ENCODE results near the gene SOX11. TPM values are rescaled to one million over a fixed set of nuclear protein-coding genes. Genes with fewer than 3 reads are reported as not detected.

Gene SOX11
- total RNA-seq, 1 experiment from 2014 or later, result not detected

GRCh38 chr2:5720426-5720825 is 28.2 kb downstream of the SOX11 start:
- H3K27me3 ChIP-seq (ENCODE audit: low read length), result no peaks in the 10 kb centered on the region
- H3K9me3 ChIP-seq (ENCODE audit: low read length), result no peaks in the 10 kb centered on the region
- H3K4me3 ChIP-seq (ENCODE audit: low read length), result no peak overlapping the region
- no peak overlapping the region for H2AFZ ChIP-seq (ENCODE audit: low read length)
- no peaks in the 10 kb centered on the region for H3K36me3 ChIP-seq (ENCODE audit: insufficient read depth, low read length)
- H3K4me1 ChIP-seq (ENCODE audit: low read length), result no peaks in the 10 kb centered on the region
- no peaks in the 10 kb centered on the region for H4K20me1 ChIP-seq (ENCODE audit: insufficient read depth, low read depth, low read length)
- H3K9ac ChIP-seq (ENCODE audit: low read length), result no peak overlapping the region
- no peaks in the 10 kb centered on the region for H3K79me2 ChIP-seq (ENCODE audit: low read length)
- no peaks in the 10 kb centered on the region for H3K9me2 ChIP-seq (replicated peaks; ENCODE audit: insufficient read depth, low read length)
- H3K4me2 ChIP-seq (ENCODE audit: low read depth, low read length, poor library complexity, severe bottlenecking), result no peak overlapping the region
- no peak overlapping the region for H3K27ac ChIP-seq (ENCODE audit: low read length)
- no peak for DNase-seq

DNA sequence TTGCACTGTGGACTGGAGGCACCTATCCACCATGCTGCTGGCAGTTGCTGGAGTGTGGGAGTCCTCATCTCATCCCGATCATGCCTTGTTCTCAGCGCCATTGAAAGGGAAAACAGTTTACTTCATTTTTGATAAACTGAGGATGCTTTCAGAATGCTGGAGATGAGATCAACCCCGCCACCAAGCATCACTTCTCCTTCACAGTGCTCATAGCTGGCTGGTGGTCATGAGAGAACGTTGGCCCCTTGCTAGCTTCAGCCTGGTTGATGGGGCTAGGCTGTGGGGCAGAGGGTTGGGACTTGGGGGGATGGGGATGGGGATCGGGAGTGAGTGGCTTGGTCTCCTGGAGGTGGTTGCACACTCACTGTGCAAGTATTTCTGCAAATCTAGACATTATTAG is 30.1 kb downstream of the SOX11 start:
- Histone ChIP-seq H3K27ac (ENCODE audit: low read length) (no peak overlapping the region), H4K20me1 (ENCODE audit: insufficient read depth, low read depth, low read length) (no peaks in the 10 kb centered on the region), H3K9me3 (ENCODE audit: low read length) (no peaks in the 10 kb centered on the region), H3K4me2 (ENCODE audit: low read depth, low read length, poor library complexity, severe bottlenecking) (no peak overlapping the region), H3K4me1 (ENCODE audit: low read length) (no peaks in the 10 kb centered on the region), H3K4me3 (ENCODE audit: low read length) (no peak overlapping the region), H3K79me2 (ENCODE audit: low read length) (no peaks in the 10 kb centered on the region), H3K9me2 (replicated peaks; ENCODE audit: insufficient read depth, low read length) (no peaks in the 10 kb centered on the region), H3K27me3 (ENCODE audit: low read length) (no peaks in the 10 kb centered on the region), H2AFZ (ENCODE audit: low read length) (no peak overlapping the region), H3K9ac (ENCODE audit: low read length) (no peak overlapping the region), H3K36me3 (ENCODE audit: insufficient read depth, low read length) (no peaks in the 10 kb centered on the region)
- no peak for DNase-seq

GRCh38 chr2:5723791-5724735 is 31.9 kb downstream of the SOX11 start:
- no peaks in the 10 kb centered on the region for H3K79me2 ChIP-seq (ENCODE audit: low read length)
- no peaks in the 10 kb centered on the region for H3K36me3 ChIP-seq (ENCODE audit: insufficient read depth, low read length)
- no peak for DNase-seq
- no peaks in the 10 kb centered on the region for H4K20me1 ChIP-seq (ENCODE audit: insufficient read depth, low read depth, low read length)
- no peaks in the 10 kb centered on the region for H3K4me1 ChIP-seq (ENCODE audit: low read length)
- no peaks in the 10 kb centered on the region for H3K9me2 ChIP-seq (replicated peaks; ENCODE audit: insufficient read depth, low read length)
- H2AFZ ChIP-seq (ENCODE audit: low read length), result no peak overlapping the region
- H3K27me3 ChIP-seq (ENCODE audit: low read length), result no peaks in the 10 kb centered on the region
- H3K4me3 ChIP-seq (ENCODE audit: low read length), result no peak overlapping the region
- no peak overlapping the region for H3K4me2 ChIP-seq (ENCODE audit: low read depth, low read length, poor library complexity, severe bottlenecking)
- H3K9ac ChIP-seq (ENCODE audit: low read length), result no peak overlapping the region
- H3K27ac ChIP-seq (ENCODE audit: low read length), result no peak overlapping the region
- H3K9me3 ChIP-seq (ENCODE audit: low read length), result no peaks in the 10 kb centered on the region

- Histone ChIP-seq H3K79me2 (ENCODE audit: low read length) (no peaks in the 10 kb centered on the region), H3K36me3 (ENCODE audit: insufficient read depth, low read length) (no peaks in the 10 kb centered on the region), H3K9me3 (ENCODE audit: low read length) (no peaks in the 10 kb centered on the region), H3K9ac (ENCODE audit: low read length) (no peak overlapping the region), H3K4me1 (ENCODE audit: low read length) (no peaks in the 10 kb centered on the region), H3K27ac (ENCODE audit: low read length) (no peak overlapping the region), H3K9me2 (replicated peaks; ENCODE audit: insufficient read depth, low read length) (no peaks in the 10 kb centered on the region), H3K4me3 (ENCODE audit: low read length) (no peak overlapping the region), H3K4me2 (ENCODE audit: low read depth, low read length, poor library complexity, severe bottlenecking) (no peak overlapping the region), H4K20me1 (ENCODE audit: insufficient read depth, low read depth, low read length) (no peaks in the 10 kb centered on the region), H3K27me3 (ENCODE audit: low read length) (no peaks in the 10 kb centered on the region), H2AFZ (ENCODE audit: low read length) (no peak overlapping the region)
- DNase-seq, result no peak
These were observed 32.9 kb downstream of the SOX11 start for GRCh38 chr2:5725072-5725471.

DNA sequence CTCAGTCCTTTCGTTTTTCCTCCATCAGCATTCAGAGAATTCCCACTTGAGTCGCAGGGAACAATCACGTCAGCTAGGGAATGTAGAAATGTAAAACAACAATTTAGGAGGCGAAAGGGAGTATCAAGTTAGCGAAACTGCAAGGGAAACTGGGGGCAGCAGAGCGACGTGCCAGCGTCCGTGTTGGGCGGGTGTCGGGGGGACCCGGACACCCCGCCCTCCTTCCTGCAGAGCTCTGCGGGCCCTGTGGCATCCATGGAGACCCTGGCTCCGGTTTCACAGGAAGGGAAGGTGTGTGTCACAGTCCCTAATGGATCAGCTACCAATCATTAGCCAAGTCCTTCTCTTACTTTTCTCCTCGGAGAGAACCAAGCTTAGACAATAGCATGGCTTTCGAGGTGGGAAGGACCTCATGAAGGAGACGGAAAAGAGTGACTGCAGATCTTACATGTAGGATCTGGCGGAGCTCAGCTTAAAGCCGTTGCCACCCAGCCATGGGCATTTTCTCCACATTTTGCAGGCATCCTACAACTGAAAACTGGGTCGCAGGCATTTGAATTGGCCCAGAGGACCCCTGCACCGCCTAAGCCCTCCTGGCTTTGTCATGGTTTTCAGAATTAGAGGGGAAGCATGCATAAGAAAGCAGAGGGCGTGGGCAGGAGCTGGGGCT is 33.7 kb downstream of the SOX11 start:
- Histone ChIP-seq H3K9me2 (replicated peaks; ENCODE audit: insufficient read depth, low read length) (no peaks in the 10 kb centered on the region), H2AFZ (ENCODE audit: low read length) (no peak overlapping the region), H3K4me2 (ENCODE audit: low read depth, low read length, poor library complexity, severe bottlenecking) (no peak overlapping the region), H3K4me3 (ENCODE audit: low read length) (no peak overlapping the region), H3K9me3 (ENCODE audit: low read length) (no peaks in the 10 kb centered on the region), H3K27me3 (ENCODE audit: low read length) (no peaks in the 10 kb centered on the region), H3K79me2 (ENCODE audit: low read length) (no peaks in the 10 kb centered on the region), H3K9ac (ENCODE audit: low read length) (no peak overlapping the region), H3K27ac (ENCODE audit: low read length) (no peak overlapping the region), H4K20me1 (ENCODE audit: insufficient read depth, low read depth, low read length) (no peaks in the 10 kb centered on the region), H3K36me3 (ENCODE audit: insufficient read depth, low read length) (no peaks in the 10 kb centered on the region), H3K4me1 (ENCODE audit: low read length) (no peaks in the 10 kb centered on the region)
- no peak for DNase-seq

- Histone ChIP-seq H3K79me2 (ENCODE audit: low read length) (no peaks in the 10 kb centered on the region), H3K4me1 (ENCODE audit: low read length) (no peaks in the 10 kb centered on the region), H3K27me3 (ENCODE audit: low read length) (no peaks in the 10 kb centered on the region), H3K27ac (ENCODE audit: low read length) (no peak overlapping the region), H4K20me1 (ENCODE audit: insufficient read depth, low read depth, low read length) (no peaks in the 10 kb centered on the region), H3K9ac (ENCODE audit: low read length) (no peak overlapping the region), H2AFZ (ENCODE audit: low read length) (no peak overlapping the region), H3K36me3 (ENCODE audit: insufficient read depth, low read length) (no peaks in the 10 kb centered on the region), H3K9me3 (ENCODE audit: low read length) (no peaks in the 10 kb centered on the region), H3K4me3 (ENCODE audit: low read length) (no peak overlapping the region), H3K9me2 (replicated peaks; ENCODE audit: insufficient read depth, low read length) (no peaks in the 10 kb centered on the region), H3K4me2 (ENCODE audit: low read depth, low read length, poor library complexity, severe bottlenecking) (no peak overlapping the region)
- DNase-seq, result no peak
These were observed 35.1 kb downstream of the SOX11 start for GRCh38 chr2:5727235-5727634.

GRCh38 chr2:5729416-5729815 is 37.2 kb downstream of the SOX11 start:
- no peak overlapping the region for H3K4me2 ChIP-seq (ENCODE audit: low read depth, low read length, poor library complexity, severe bottlenecking)

GRCh38 chr2:5730386-5730785 is 38.2 kb downstream of the SOX11 start:
- H3K4me3 ChIP-seq (ENCODE audit: low read length), result no peak overlapping the region
- no peaks in the 10 kb centered on the region for H3K9me2 ChIP-seq (replicated peaks; ENCODE audit: insufficient read depth, low read length)
- no peaks in the 10 kb centered on the region for H3K9me3 ChIP-seq (ENCODE audit: low read length)
- H3K9ac ChIP-seq (ENCODE audit: low read length), result no peak overlapping the region
- no peaks in the 10 kb centered on the region for H3K36me3 ChIP-seq (ENCODE audit: insufficient read depth, low read length)
- no peaks in the 10 kb centered on the region for H3K27me3 ChIP-seq (ENCODE audit: low read length)
- no peaks in the 10 kb centered on the region for H3K79me2 ChIP-seq (ENCODE audit: low read length)
- DNase-seq, result no peak
- H4K20me1 ChIP-seq (ENCODE audit: insufficient read depth, low read depth, low read length), result no peaks in the 10 kb centered on the region
- H2AFZ ChIP-seq (ENCODE audit: low read length), result no peak overlapping the region
- no peak overlapping the region for H3K4me2 ChIP-seq (ENCODE audit: low read depth, low read length, poor library complexity, severe bottlenecking)
- no peaks in the 10 kb centered on the region for H3K4me1 ChIP-seq (ENCODE audit: low read length)
- H3K27ac ChIP-seq (ENCODE audit: low read length), result no peak overlapping the region

More at GRCh38 chr2:5729416-5729815, 37.2 kb downstream of the SOX11 start:
- no peak for DNase-seq
- Histone ChIP-seq H3K4me1 (ENCODE audit: low read length) (no peaks in the 10 kb centered on the region), H3K27me3 (ENCODE audit: low read length) (no peaks in the 10 kb centered on the region), H3K4me3 (ENCODE audit: low read length) (no peak overlapping the region), H2AFZ (ENCODE audit: low read length) (no peak overlapping the region), H3K9ac (ENCODE audit: low read length) (no peak overlapping the region), H3K9me2 (replicated peaks; ENCODE audit: insufficient read depth, low read length) (no peaks in the 10 kb centered on the region), H3K79me2 (ENCODE audit: low read length) (no peaks in the 10 kb centered on the region), H3K9me3 (ENCODE audit: low read length) (no peaks in the 10 kb centered on the region), H4K20me1 (ENCODE audit: insufficient read depth, low read depth, low read length) (no peaks in the 10 kb centered on the region), H3K27ac (ENCODE audit: low read length) (no peak overlapping the region), H3K36me3 (ENCODE audit: insufficient read depth, low read length) (no peaks in the 10 kb centered on the region)
